HFF-Myc (cell line): ENCODE data around the gene SLC18B1.
A peak's percentile ranks its signal among the peaks of the same experiment; 100 is the strongest.

Source experiments
- DNase-seq: peaks from one replicate; pipeline ENCODE4 v3.0.0-alpha.2; 2011; ENCODE audit warnings: low read depth; ENCODE audit errors: extremely low read depth
- H3K4me3 ChIP-seq: replicated peaks from 2 replicates; pipeline ENCODE4 v1.5.1; 2011; ENCODE audit warnings: low read depth, mild to moderate bottlenecking, control low read depth, low read length
- TF ChIP-seq, protein P1 (sequence below): IDR thresholded peaks from 2 replicates; pipeline ENCODE4 v1.5.1; 2012; ENCODE audit warnings: mild to moderate bottlenecking, low read depth, low read length, control low read depth; ENCODE audit errors: missing control alignments

Gene SLC18B1

DNA sequence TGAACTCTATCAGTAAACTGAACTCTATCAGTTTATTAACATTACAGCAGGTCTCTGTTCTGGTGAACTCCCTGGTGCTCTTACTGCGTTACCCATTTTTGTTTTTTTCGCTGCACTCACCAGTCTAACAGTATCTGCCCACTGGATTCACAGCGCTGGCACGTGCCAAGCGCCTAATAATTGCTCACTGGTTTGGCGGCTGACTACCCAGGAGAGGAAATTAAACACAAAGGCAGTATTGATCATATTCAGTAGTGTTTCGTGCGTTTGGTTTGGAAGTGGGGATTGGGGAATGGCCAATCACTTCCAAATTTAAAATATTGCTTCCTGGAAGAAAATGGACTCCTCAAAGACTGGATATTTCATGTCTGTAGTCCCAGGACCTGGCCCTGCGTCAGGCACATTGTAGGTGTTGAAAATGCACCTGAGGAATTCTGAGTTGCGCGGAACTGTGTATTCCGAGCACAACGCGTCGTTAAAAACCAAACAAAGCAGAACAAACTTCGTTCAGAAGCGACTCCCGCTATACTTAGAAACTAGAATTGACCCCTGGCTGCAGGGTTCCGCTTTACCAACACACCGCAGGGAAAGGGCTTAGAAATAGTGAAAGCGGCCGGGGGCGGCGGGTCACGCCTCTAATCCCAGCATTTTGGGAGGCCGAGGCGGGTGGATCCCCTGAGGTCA is 14.9 kb upstream of the SLC18B1 start:
- H3K4me3 ChIP-seq = peak overlapping the region; percentile 92
- TF ChIP-seq, protein P1, sequence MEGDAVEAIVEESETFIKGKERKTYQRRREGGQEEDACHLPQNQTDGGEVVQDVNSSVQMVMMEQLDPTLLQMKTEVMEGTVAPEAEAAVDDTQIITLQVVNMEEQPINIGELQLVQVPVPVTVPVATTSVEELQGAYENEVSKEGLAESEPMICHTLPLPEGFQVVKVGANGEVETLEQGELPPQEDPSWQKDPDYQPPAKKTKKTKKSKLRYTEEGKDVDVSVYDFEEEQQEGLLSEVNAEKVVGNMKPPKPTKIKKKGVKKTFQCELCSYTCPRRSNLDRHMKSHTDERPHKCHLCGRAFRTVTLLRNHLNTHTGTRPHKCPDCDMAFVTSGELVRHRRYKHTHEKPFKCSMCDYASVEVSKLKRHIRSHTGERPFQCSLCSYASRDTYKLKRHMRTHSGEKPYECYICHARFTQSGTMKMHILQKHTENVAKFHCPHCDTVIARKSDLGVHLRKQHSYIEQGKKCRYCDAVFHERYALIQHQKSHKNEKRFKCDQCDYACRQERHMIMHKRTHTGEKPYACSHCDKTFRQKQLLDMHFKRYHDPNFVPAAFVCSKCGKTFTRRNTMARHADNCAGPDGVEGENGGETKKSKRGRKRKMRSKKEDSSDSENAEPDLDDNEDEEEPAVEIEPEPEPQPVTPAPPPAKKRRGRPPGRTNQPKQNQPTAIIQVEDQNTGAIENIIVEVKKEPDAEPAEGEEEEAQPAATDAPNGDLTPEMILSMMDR = no peak
- DNase-seq = no peak

DNA sequence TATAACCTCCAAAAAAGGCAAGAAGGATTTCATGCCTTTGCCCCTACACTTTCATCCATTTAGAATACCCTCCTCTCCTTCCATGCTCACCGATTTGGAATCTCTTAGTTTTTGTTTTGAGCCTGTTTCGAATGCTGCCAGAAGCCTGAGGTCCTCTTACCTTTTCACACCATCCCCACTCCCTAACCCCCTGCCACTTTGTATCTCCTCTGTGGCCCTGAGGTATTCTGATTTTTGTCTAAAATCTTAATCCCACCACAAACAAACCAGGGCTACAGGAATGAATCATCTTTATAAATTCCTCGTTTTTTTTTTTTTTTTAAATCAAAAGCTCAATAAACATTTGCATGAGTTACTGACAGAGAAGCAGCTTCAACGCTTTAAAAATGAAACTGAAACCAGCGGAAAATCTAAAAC is 14.3 kb upstream of the SLC18B1 start:
- H3K4me3 ChIP-seq = peak overlapping the region; percentile 92
- TF ChIP-seq, protein P1 = no peak
- no peak for DNase-seq

DNA sequence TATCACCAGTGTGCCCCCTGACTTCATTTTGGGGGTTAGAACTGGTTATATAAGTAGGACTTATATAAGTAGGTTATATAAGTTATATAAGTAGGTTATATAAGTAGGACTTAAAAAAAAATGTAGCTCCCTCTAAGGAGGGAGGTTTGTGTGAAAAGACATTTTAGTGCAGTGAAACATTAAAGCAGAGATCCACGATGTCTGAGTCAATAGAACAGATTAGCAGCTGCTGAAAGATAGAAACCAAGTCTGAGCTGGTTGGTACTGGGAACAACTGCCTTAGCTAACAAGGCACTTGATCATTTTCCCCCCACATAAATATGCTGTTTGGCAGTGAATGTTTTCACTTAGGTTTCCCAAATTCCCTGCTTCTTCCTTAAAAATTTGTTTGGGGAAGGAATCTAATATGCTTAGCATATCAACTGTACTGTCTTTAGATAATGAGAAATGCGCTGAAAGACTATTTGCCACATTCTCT is 13.9 kb upstream of the SLC18B1 start:
- peak overlapping the region; percentile 92 for H3K4me3 ChIP-seq
- DNase-seq = no peak
- TF ChIP-seq, protein P1 = no peak

DNA sequence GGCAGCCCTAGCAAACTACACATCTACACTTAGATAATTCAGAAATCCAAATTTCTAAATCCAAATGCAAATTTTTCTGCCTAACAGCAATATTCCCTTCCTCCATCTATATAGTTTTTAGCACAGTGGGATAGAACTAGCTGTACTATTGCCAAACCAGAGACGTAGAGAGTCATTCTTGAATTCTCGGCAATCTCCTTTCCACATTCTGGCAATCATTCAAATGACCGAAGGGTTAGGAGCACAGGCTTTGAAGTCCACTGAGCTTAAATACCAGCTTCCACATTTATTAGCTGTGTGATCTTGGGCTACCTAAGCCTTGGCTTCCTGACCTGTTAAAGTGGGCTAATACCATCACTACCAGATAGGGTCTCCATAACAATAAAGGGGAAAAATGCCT is 12.8 kb upstream of the SLC18B1 start:
- no peak for DNase-seq
- TF ChIP-seq, protein P1 = no peak
- H3K4me3 ChIP-seq = no peak overlapping the region

DNA sequence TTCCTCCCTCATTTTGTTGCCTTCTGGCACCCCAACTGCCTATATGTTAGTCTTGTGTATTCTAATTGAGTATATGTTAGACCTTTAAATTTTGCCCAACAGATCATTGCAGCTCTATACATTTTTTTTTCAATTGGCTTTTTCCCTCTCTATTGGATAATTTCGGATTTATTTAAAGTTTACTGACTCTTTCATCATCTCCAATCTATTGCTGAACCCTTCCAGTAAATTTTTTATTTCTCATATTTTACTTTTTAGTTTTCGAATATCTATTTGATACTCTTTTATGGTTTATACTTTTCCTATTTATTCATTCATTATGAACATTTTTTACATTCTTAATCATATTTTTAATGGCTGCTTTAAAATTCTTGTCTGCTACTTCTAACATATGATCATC is 7.1 kb upstream of the SLC18B1 start:
- DNase-seq = no peak
- H3K4me3 ChIP-seq = no peak overlapping the region
- TF ChIP-seq, protein P1 = no peak

DNA sequence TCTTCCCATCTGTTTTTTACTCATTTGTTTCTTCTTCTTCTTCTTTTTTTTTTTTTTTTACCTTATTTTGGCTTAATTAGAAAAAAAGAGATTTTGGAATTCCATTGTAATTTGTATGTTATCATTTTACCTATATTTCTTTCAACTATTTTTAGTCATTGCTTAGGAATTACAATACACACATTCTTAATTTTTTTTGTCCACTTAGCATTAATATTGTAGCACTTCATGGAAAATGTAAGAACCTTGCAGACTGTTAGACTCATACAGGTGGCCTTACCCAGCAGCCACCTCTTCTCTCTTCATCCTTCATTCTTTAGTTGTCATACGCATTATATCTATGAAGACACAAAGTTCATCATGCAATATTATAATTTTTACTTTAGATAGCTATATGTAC is 5.8 kb upstream of the SLC18B1 start:
- TF ChIP-seq, protein P1 = no peak
- DNase-seq = no peak
- no peak overlapping the region for H3K4me3 ChIP-seq

DNA sequence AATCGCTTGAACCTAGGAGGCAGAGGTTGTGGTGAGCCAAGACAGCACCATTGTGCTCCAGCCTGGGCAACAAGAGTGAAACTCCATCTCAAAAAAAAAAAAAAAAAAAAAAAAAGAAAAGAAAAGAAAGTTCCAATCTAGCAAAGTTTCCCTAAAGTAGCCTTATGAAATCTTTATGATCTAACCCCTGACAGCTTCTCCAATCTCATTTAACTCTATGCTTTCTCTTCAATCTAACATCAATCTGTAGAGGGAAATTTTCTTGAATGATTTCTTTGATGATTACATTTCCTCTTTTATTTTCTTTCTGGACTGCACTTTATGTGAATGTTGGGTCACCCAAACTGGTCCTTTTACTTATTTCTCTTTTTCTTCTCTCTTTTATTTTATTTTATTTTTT is 2.2 kb upstream of the SLC18B1 start:
- H3K4me3 ChIP-seq = no peak overlapping the region
- TF ChIP-seq, protein P1 = no peak
- no peak for DNase-seq
